Cardiac fibroblast (primary cell): Measurements from ENCODE around the gene PRRT2.
"Not testable (repeated sequence)": the region's sequence is repeated elsewhere in the genome, so short reads cannot be mapped to it uniquely, and the experiment has no call there.

Source experiments
- DNase-seq, 2 donors: peaks; one replicate each; pipeline versions ENCODE4 v3.0.0 to v3.0.0-alpha.2; 2010; ENCODE audit warnings: low read depth in 2 of 2
- H3K4me3 ChIP-seq, 2 donors: replicated peaks in 1 of 2; 1 replicate in 1 of 2; 2 replicates in 1 of 2; pipeline ENCODE4 v1.5.1; 2011; ENCODE audit warnings: low read depth in 2 of 2, low read length in 2 of 2, mild to moderate bottlenecking in 2 of 2, moderate library complexity in 1 of 2
- TF ChIP-seq, protein P1 (sequence below): IDR thresholded peaks from one replicate; pipeline ENCODE4 v1.5.1; 2011; ENCODE audit warnings: low read depth, mild to moderate bottlenecking, low read length, inconsistent platforms

Gene PRRT2

DNA sequence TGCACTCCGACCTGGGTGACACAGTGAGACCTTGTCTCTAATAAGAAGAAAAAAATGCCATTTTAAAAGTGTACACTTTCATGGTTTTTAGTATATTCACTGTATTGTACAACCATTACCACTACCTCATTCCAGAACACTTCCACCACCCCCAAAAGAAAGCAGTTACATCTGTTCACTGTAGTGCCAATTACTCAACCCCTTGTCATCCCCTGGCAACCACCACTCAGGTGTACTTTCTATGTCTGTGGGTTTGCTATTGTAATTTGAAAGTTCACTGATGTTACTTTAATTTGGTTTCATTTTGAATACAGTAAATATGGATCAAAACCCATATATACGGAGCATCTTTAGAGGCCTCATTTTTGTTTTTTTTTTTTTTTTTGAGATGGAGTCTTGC lies 27.8 kb upstream of the PRRT2 start:
- TF ChIP-seq, protein P1, sequence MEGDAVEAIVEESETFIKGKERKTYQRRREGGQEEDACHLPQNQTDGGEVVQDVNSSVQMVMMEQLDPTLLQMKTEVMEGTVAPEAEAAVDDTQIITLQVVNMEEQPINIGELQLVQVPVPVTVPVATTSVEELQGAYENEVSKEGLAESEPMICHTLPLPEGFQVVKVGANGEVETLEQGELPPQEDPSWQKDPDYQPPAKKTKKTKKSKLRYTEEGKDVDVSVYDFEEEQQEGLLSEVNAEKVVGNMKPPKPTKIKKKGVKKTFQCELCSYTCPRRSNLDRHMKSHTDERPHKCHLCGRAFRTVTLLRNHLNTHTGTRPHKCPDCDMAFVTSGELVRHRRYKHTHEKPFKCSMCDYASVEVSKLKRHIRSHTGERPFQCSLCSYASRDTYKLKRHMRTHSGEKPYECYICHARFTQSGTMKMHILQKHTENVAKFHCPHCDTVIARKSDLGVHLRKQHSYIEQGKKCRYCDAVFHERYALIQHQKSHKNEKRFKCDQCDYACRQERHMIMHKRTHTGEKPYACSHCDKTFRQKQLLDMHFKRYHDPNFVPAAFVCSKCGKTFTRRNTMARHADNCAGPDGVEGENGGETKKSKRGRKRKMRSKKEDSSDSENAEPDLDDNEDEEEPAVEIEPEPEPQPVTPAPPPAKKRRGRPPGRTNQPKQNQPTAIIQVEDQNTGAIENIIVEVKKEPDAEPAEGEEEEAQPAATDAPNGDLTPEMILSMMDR = no peak
- no peak overlapping the region for H3K4me3 ChIP-seq
- no peak for DNase-seq

DNA sequence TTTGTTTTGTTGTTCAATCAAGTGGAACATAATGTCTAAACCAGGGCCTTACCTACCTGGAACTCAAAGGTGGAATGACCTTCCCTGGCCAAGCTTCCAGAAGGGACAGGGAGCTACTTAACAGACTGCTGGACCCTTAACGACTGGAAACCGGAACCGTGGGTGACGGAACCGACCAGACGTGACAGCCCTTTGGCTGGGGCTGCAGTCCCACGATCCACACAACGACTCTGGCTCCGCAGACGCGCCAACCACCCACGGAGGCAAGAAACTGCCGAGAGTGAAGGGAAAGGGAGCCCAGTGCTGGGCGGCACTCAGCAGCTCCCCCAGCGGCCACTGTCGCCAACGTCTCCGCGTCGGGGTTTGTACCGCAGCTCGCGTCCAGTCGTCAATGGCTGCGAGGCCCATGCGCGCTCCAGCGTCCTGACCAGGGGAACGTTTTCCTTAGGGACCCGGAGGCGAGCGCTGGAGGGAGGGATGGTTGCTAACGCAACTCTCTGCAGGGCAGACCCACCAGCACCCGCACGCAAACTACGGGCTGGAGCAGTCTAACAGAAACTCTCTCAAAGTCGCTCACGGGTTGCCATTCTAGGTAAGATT lies 27.0 kb upstream of the PRRT2 start:
- DNase-seq = peak; percentile 65 to 74
- peak overlapping the region; percentile 19 to 29 for H3K4me3 ChIP-seq
- TF ChIP-seq, protein P1 = peak; percentile 88

DNA sequence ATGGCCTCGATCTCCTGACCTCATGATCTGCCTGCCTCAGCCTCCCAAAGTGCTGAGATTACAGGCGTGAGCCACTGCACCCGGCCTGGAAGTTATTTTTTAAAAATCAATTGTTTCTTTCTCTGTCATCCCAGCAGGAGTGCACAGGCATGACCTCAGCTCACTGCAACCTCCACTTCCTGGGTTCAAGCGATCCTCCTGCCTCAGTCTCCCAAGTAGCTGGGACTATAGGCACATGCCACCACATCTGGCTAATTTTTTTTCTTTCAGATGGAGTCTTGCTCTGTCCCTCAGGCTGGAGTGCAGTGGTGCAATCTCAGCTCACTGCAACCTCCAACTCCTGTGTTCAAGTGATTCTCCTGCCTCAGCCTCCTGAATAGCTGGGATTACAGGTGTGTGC lies 24.8 kb upstream of the PRRT2 start:
- not testable (repeated sequence) for H3K4me3 ChIP-seq, DNase-seq

DNA sequence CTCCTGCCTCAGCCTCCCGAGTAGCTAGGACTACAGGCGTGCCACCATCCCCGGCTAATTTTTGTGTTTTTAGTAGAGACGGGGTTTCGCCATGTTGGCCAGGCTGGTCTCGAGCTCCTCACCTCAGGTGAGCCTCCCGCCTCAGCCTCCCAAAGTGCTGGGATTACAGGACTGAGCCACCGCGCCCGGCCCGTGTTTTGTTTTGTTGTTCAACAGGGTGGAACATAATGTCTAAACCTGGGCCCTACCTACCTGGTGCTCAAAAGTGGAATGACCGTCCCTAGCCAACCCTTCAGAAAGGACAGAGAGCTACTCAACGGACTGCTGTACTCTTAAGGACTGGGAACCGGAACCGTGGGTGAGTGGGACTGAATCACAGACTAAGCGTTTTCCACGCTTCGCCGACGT lies 22.2 kb upstream of the PRRT2 start:
- TF ChIP-seq, protein P1 = no peak
- peak overlapping the region; percentile 96 to 97 for H3K4me3 ChIP-seq
- no peak for DNase-seq

DNA sequence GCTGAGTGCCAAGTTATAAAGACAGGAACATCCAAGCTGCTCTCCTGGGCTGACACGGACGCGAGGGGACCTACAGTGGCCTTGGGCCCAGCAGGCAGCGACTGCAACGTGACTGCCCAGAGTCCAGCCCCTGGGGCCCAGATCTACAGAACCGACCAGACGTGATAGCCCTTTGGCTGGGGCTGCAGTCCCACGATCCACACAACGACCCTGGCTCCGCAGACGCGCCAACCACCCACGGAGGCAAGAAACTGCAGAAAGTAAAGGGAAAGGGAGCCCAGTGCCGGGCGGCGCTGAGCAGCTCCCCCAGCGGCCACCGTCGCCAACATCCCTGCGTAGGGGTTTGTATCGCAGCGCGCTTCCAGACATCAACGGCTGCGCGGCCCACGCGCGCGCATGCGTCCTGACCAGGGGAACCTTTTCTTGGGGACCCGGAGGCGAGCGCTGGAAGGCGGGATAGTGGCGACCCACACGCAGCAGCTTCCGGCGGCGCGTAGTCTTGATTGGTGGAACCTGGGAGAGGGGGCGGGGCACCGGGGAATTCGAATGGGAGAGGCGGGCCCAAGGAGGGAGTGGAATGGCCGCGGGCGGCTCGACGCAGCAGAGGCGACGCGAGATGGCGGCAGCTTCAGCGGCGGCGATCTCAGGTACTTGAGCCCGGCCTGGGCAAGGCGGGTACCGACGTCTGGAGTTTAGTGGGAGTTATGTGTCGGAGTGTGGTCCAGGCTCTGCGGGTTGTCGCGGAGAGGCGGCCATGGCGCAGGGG lies 21.6 kb upstream of the PRRT2 start, which contains the start of gene KIF22:
Gene KIF22, plus strand, starts transcription at position 569 of the 766 bp plus-strand sequence. Its CDS starts 9 bp downstream, at position 578.
- DNase-seq = peak; percentile 99
- TF ChIP-seq, protein P1 = peak; percentile 73
- H3K4me3 ChIP-seq = peak within 1 kb of the TSS; percentile 96 to 97

DNA sequence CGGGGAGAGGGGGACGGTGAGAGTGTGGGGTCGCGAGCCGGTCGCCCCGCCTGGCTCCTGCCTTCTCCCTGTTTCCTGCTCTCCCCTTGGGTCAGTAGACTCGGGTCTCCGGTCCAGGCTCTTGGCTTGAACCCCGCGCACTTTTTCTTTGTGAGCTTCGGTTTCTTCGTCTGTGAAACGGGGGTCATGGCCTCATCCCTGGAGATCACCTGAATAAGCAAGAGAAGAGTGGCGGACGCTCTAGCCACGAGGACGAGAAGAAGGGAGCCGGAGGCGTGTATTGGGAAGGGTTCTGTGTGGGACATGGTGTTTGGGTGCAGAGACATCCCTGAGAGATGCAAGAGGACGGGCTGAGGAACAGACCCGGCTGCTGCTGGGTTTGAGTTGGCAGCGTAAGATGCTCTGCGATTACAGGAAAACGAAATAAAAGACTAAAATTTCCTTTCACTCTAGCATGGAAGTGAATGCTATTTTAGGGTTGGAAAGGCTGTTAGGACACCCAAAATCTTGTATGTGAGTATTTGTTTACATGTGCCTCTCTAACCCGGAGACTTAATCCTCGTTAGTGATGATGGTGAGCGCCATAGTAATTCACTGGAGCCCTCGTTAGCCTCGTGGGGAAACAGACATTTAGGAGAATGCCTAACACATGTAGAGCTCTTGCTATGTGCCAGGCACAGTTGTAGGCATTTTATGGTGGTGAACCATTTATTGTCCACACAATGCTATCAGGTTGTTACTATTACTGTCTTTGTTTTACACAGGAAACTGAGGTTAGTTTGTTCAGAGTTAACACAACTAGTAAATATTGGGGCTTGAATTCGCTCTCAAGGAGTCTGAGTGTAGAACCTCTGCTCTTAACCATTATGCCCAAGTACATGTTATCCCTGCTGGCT lies 20.8 kb upstream of the PRRT2 start:
- peak in 1 of 2 donors; percentile 16 for DNase-seq
- H3K4me3 ChIP-seq = peak overlapping the region; percentile 96 to 97
- TF ChIP-seq, protein P1 = no peak
